ENCODE data around the gene RAPGEF5. TPM values are rescaled to one million over a fixed set of nuclear protein-coding genes. Genes with fewer than 3 reads are reported as not detected.

RAPGEF5 gene
- total and polyA plus RNA-seq, 9 donors, result 6.4 to 22.5 (median 10.4) TPM

DNA sequence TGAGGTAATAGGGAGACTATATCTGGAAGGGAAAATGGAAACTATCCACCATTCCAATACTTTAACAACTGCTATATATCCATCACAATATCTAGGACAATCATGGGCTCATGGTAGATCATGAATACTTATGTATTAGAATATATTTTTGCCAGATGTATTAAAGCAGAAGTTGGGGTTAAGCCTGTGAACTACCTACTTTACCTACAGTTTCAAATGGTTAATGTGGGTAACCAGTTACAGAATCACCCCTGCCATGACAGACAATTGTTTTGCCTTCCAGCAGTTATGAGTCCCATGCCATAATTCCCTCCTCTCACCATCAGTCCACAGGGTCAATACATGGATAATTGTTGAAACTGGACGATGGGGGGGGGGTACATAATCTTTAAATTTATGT is 29.9 kb upstream of the RAPGEF5 start:
- no peak overlapping the region for H3K4me3 ChIP-seq
- TF ChIP-seq, protein P1, sequence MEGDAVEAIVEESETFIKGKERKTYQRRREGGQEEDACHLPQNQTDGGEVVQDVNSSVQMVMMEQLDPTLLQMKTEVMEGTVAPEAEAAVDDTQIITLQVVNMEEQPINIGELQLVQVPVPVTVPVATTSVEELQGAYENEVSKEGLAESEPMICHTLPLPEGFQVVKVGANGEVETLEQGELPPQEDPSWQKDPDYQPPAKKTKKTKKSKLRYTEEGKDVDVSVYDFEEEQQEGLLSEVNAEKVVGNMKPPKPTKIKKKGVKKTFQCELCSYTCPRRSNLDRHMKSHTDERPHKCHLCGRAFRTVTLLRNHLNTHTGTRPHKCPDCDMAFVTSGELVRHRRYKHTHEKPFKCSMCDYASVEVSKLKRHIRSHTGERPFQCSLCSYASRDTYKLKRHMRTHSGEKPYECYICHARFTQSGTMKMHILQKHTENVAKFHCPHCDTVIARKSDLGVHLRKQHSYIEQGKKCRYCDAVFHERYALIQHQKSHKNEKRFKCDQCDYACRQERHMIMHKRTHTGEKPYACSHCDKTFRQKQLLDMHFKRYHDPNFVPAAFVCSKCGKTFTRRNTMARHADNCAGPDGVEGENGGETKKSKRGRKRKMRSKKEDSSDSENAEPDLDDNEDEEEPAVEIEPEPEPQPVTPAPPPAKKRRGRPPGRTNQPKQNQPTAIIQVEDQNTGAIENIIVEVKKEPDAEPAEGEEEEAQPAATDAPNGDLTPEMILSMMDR (IDR thresholded peaks at IDR 0.05), result no peak
- TF ChIP-seq EP300 (IDR thresholded peaks at IDR 0.05) (no peak), POLR2A (IDR thresholded peaks at IDR 0.05) (no peak)
- no peak overlapping the region for H3K27ac ChIP-seq
- H3K27me3 ChIP-seq, result no peaks in the 10 kb centered on the region
- DNase-seq, result no peak
- intact Hi-C loops (cut with DNase I), result no loop called here
- H3K4me1 ChIP-seq (ENCODE audit: insufficient read depth), result no peaks in the 10 kb centered on the region
- no peaks in the 10 kb centered on the region for H3K36me3 ChIP-seq
- H3K9me3 ChIP-seq, result no peaks in the 10 kb centered on the region
- 66 to 75% (median 69%) methylated on average over 1 of the region's 1 CpG for WGBS, 3 donors

DNA sequence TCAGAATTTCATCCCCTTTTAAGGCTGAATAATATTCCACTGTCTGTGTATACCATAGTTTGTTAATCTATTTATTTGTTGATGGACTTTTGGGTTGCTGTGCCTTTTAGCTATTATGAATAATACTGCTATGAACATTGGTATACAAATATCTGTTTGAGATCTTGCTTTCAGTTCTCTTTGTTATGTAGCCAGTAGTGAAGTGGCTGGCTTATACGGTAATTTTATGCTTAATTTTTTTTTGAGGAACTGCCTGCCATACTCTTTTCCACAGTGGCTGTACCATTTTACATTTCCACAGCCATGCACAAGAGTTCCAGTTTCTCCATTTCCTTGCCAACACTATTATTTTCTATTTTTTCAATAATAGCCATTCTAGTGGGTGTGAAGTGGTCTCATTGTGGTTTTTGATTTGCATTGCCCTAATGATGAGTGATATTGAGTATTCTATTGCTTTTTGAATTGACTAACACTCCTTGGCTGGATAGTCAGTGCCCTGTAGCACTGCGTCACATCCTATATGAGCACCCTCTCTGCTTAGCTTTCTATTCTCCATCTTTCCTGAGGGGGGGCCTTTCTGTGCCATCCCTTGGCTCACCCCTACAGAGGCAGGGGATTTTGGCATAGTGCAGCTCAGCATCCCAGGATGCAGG is 29.4 kb upstream of the RAPGEF5 start:
- Histone ChIP-seq H3K4me3 (no peak overlapping the region), H3K9me3 (no peaks in the 10 kb centered on the region), H3K4me1 (ENCODE audit: insufficient read depth) (no peaks in the 10 kb centered on the region), H3K27me3 (no peaks in the 10 kb centered on the region), H3K27ac (no peak overlapping the region), H3K36me3 (no peaks in the 10 kb centered on the region)
- DNase-seq, result no peak
- 92 to 97% (median 93%) methylated on average over 2 of the region's 2 CpGs for WGBS, 3 donors
- intact Hi-C loops (cut with DNase I), result no loop called here
- TF ChIP-seq, protein P1 (IDR thresholded peaks at IDR 0.05), result no peak
- no peak for TF ChIP-seq POLR2A (IDR thresholded peaks at IDR 0.05)
- no peak for TF ChIP-seq EP300 (IDR thresholded peaks at IDR 0.05)

DNA sequence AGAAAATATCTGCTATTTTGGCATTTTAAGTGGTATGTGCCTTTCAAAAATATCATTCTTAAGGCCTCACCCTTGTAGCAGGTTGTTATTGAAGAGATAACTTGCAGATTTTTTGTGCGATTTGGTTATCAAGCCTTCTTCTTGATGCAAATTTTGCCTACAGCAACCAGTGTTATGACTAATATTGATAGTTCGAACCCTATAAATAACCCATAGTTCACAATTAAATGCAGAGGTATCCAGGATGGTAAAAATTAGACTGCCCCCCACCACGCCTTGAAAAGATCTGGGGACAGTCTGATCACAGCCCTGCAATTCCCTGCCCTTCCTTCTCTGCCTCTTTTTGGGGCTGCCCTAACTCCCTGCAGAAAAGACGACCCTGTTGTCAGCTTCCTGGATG is 28.4 kb upstream of the RAPGEF5 start:
- Histone ChIP-seq H3K4me3 (no peak overlapping the region), H3K27ac (no peak overlapping the region), H3K4me1 (ENCODE audit: insufficient read depth) (no peaks in the 10 kb centered on the region), H3K36me3 (no peaks in the 10 kb centered on the region), H3K9me3 (no peaks in the 10 kb centered on the region), H3K27me3 (no peaks in the 10 kb centered on the region)
- intact Hi-C loops (cut with DNase I), result no loop called here
- no peak for DNase-seq
- no peak for TF ChIP-seq EP300 (IDR thresholded peaks at IDR 0.05)
- no peak for TF ChIP-seq POLR2A (IDR thresholded peaks at IDR 0.05)
- TF ChIP-seq, protein P1 (IDR thresholded peaks at IDR 0.05), result no peak
- 84 to 90% (median 86%) methylated on average over 4 of the region's 4 CpGs for WGBS, 3 donors

DNA sequence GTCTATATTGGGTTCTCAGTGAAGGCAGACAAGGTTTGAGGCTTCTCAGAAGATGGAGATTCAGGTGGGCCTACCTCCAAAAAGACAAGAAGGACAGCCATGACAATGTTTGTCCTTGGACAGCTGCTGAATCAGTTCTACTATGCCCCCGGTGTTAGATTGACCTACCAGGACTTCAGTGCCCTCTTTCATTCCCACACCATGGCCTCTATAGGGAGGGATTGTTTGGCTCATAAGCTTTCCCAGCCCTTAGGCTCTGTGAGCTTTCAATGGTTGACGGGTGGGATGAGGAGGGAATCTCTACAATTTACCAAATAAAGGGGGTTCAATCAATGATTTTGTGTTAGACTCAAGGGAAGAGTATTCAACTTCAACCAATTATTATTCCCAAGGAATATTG is 23.4 kb upstream of the RAPGEF5 start:
- Histone ChIP-seq H3K9me3 (no peaks in the 10 kb centered on the region), H3K27ac (no peak overlapping the region), H3K27me3 (no peaks in the 10 kb centered on the region), H3K4me1 (ENCODE audit: insufficient read depth) (no peaks in the 10 kb centered on the region), H3K4me3 (no peak overlapping the region), H3K36me3 (no peaks in the 10 kb centered on the region)
- intact Hi-C loops (cut with DNase I), result no loop called here
- TF ChIP-seq, protein P1 (IDR thresholded peaks at IDR 0.05), result no peak
- no peak for TF ChIP-seq POLR2A (IDR thresholded peaks at IDR 0.05)
- TF ChIP-seq EP300 (IDR thresholded peaks at IDR 0.05), result no peak
- no peak for DNase-seq
- WGBS, 3 donors, result 80 to 93% (median 91%) methylated on average over 2 of the region's 2 CpGs
